A673 (cell line): Measurements from ENCODE around the gene DNAH8.

Experiments used
- CTCF ChIP-seq: fragments of 300-800, 200-600 bp; sonication (generic); conservative IDR thresholded peaks from 2 replicates; pipeline ENCODE4 v1.5.1; 2017; ENCODE audit warnings: low read depth, mild to moderate bottlenecking, antibody characterized with exemption, low read length, moderate library complexity, mixed read lengths
- EZH2 ChIP-seq: fragments of 200-600 bp; sonication (generic); IDR thresholded peaks from 2 replicates; pipeline ENCODE4 v1.6.1; 2017; ENCODE audit warnings: borderline replicate concordance, low read depth, mild to moderate bottlenecking, mixed read lengths, antibody characterized with exemption, low read length; ENCODE audit not compliant: poor library complexity, severe bottlenecking

- TF ChIP-seq CTCF = no peak
- no peak for TF ChIP-seq EZH2
Observed at GRCh38 chr6:39021779-39022178, 306.7 kb downstream of the DNAH8 start.
